ENCODE measurements around the gene TP63. TPM values are rescaled to one million over a fixed set of nuclear protein-coding genes. Genes with fewer than 3 reads are reported as not detected.
A peak's percentile ranks its signal among the peaks of the same experiment; 100 is the strongest.

The TP63 gene
- total and polyA plus RNA-seq, 2 donors (not counting 3 experiments of a cell fraction or from before 2014, with no cell fraction given) = not detected

DNA sequence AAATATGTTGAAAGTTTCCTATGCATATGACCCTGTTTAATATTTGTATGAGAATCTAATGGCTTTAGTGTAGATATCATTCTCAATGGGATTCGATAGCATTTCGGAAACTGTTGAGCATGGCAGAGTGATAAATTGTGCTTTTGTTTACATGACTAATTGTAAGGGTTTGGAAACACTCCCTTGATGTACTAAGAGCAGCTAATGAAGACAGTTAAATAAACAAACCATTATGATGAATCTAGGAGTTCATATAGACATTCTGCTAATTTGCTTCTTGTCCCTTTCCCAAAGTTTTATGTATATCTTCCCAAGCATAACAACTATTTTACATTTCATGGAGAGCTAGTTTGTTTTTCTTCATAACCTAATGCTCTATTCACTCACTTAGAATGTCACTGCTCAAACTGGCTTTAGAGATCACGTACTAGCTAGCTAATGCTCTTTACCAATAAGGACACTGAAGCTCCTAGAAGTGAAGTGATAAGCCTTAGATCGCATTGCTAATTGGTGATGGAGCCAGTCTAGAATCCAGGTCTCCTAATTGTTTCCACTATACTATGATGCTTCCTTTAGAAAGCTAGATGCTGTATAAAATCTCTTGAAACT lies 140.8 kb downstream of the TP63 start:
- TF ChIP-seq MYC (IDR thresholded peaks at IDR 0.05; ENCODE audit: low read depth, low read length) (no peak), EZH2 (IDR thresholded peaks at IDR 0.05; ENCODE audit: borderline replicate concordance, low read depth, low read length, severe bottlenecking) (no peak), FOS (IDR thresholded peaks at IDR 0.05; ENCODE audit: borderline replicate concordance, insufficient read depth, low read length) (no peak), POLR2AphosphoS5 (IDR thresholded peaks at IDR 0.05; ENCODE audit: insufficient read depth, low read depth, low read length) (no peak), JUN (IDR thresholded peaks at IDR 0.05; ENCODE audit: borderline replicate concordance, insufficient read depth, insufficient read length, low read depth) (no peak), POLR2A (IDR thresholded peaks at IDR 0.05; ENCODE audit: low read depth, low read length) (no peak), GATA2 (IDR thresholded peaks at IDR 0.05; ENCODE audit: insufficient read depth, insufficient read length, low read depth, low read length) (no peak)
- TF ChIP-seq, protein P1, sequence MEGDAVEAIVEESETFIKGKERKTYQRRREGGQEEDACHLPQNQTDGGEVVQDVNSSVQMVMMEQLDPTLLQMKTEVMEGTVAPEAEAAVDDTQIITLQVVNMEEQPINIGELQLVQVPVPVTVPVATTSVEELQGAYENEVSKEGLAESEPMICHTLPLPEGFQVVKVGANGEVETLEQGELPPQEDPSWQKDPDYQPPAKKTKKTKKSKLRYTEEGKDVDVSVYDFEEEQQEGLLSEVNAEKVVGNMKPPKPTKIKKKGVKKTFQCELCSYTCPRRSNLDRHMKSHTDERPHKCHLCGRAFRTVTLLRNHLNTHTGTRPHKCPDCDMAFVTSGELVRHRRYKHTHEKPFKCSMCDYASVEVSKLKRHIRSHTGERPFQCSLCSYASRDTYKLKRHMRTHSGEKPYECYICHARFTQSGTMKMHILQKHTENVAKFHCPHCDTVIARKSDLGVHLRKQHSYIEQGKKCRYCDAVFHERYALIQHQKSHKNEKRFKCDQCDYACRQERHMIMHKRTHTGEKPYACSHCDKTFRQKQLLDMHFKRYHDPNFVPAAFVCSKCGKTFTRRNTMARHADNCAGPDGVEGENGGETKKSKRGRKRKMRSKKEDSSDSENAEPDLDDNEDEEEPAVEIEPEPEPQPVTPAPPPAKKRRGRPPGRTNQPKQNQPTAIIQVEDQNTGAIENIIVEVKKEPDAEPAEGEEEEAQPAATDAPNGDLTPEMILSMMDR (IDR thresholded peaks at IDR 0.05; ENCODE audit: extremely low read depth in 1 of 2, insufficient read depth in 1 of 2, low read depth in 1 of 2, low read length in 2 of 2) = no peak
- TF ChIP-seq, protein P2, sequence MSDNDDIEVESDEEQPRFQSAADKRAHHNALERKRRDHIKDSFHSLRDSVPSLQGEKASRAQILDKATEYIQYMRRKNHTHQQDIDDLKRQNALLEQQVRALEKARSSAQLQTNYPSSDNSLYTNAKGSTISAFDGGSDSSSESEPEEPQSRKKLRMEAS (IDR thresholded peaks at IDR 0.05; ENCODE audit: insufficient read depth, insufficient read length) = no peak
- Histone ChIP-seq H3K27me3 (ENCODE audit: control insufficient read depth in 2 of 2, insufficient read depth in 2 of 2, low read length in 2 of 2) (no peaks in the 10 kb centered on the region), H3K4me2 (ENCODE audit: insufficient read depth, low read length) (no peak overlapping the region), H4K20me1 (replicated peaks; ENCODE audit: control insufficient read depth, extremely low read depth, insufficient read depth, low read length) (no peaks in the 10 kb centered on the region), H3K27ac (ENCODE audit: insufficient read depth, low read depth, low read length) (no peak overlapping the region), H3K9me1 (replicated peaks; ENCODE audit: control insufficient read depth, extremely low read depth, insufficient read depth, low read length) (no peaks in the 10 kb centered on the region), H2AFZ (ENCODE audit: low read depth, low read length) (no peak overlapping the region), H3K36me3 (ENCODE audit: control insufficient read depth in 2 of 2, extremely low read depth in 1 of 2, insufficient read depth in 2 of 2, low read length in 2 of 2) (no peaks in the 10 kb centered on the region), H3K4me3 (replicated peaks in 1 of 3; ENCODE audit: insufficient read depth in 1 of 3, low read depth in 1 of 3, low read length in 3 of 3) (no peak overlapping the region), H3K9me3 (replicated peaks; ENCODE audit: control insufficient read depth, insufficient read depth, low read length) (no peaks in the 10 kb centered on the region), H3K79me2 (ENCODE audit: control insufficient read depth, insufficient read depth, low read length) (no peaks in the 10 kb centered on the region), H3K9ac (replicated peaks; ENCODE audit: extremely low read depth, insufficient read depth, low read length) (no peak overlapping the region), H3K4me1 (ENCODE audit: control insufficient read depth, extremely low read depth, insufficient read depth, low read length) (peaks cover 4% of the 10 kb centered on the region)
- no peak for DNase-seq (ENCODE audit: low read depth, low spot score)
- POLR2A ChIA-PET = no interaction called here
- peak; percentile 31 for FAIRE-seq
- no TSS peak for BruUV-seq (replicated peaks)
- dilution Hi-C loops (cut with MboI; ENCODE audit: extremely low pct_ligation_motif_present, low sequenced_read_pairs) (no loop called here), intact Hi-C loops (cut with micrococcal nuclease) (loop anchor here (1.0 kb wide), 1 partner anchor 18 kb away; no protein-coding TSS in a partner anchor)
- CTCF ChIA-PET = interaction anchor here (0.6 kb wide), 1 partner anchor 24 kb away, joined by 3 read pairs; no protein-coding TSS in a partner anchor

Data from endothelial cell of umbilical vein (primary cell).